ENCODE results near the gene RBM20. TPM values are rescaled to one million over a fixed set of nuclear protein-coding genes. Genes with fewer than 3 reads are reported as not detected.

Gene RBM20
- total and polyA plus RNA-seq, 2 of the 13 experiments (the other 11 are each of a cell fraction or from before 2014, with no cell fraction given) = 0.02 to 0.22 TPM

DNA sequence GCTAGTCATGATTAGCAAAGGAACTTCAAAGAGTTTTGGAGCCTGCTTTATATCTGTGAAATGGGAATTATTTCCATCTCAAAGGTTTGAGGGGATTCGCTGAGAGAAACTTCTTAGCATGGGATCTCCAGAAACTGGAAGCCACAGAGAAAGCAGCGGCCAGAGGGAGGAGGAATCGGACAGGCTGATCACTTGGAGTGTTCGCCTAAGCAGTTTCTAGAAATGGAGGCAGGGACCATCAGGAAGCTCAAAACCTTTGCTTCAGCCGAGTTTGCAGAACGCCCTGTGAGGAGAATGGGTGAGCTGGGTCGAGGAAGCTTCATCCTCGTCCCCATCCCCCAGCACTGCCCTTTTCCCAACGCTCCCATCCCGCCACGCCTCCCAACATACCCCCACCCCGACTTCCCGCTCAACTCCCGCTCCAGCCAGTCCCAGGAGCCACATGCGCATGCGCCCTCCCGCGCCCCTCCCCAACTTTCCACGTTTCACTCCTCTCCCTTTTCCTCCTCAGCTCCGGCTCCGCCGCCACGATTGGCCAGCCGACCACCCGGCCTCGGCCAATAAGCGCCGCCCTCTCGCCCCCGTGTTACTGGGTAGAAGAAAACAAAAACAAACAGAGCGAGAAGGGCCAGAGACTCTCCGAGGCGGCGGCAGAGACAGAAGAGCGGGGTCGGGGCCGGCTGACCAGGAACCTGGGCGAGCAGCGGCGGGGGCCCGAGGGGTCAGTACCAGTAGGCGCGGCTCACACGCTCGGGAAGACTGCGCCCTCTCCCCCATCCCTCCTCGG lies 227.4 kb downstream of the RBM20 start, which contains the start of gene PDCD4 (continued):
- TF ChIP-seq POLR2G (IDR thresholded peaks at IDR 0.05; ENCODE audit: low read depth, low read length) = peak; percentile 83
- TF ChIP-seq ZNF550 (CRISPR knock-in tag; IDR thresholded peaks at IDR 0.05; ENCODE audit: borderline replicate concordance) = no peak
- TF ChIP-seq RARA (CRISPR knock-in tag; IDR thresholded peaks at IDR 0.05) = no peak
- no peak for TF ChIP-seq RFX3 (CRISPR knock-in tag; IDR thresholded peaks at IDR 0.05)
- TF ChIP-seq PAF1 (CRISPR knock-in tag; IDR thresholded peaks at IDR 0.05) = no peak
- TF ChIP-seq ZNF3 (CRISPR knock-in tag; IDR thresholded peaks at IDR 0.05) = no peak
- TF ChIP-seq ZBTB33 (CRISPR knock-in tag; IDR thresholded peaks at IDR 0.05) = no peak
- TF ChIP-seq ZHX2 (IDR thresholded peaks at IDR 0.05; ENCODE audit: low read depth) = no peak
- no peak for TF ChIP-seq ZHX2 (CRISPR knock-in tag; IDR thresholded peaks at IDR 0.05; ENCODE audit: borderline replicate concordance)
- TF ChIP-seq NFKB2 (CRISPR knock-in tag; IDR thresholded peaks at IDR 0.05; ENCODE audit: borderline replicate concordance) = peak; percentile 4; the same call in 1 of the 2 replicates
- no peak for TF ChIP-seq KDM6A (CRISPR knock-in tag; IDR thresholded peaks at IDR 0.05; ENCODE audit: low read depth)
- TF ChIP-seq ARNTL (CRISPR knock-in tag; IDR thresholded peaks at IDR 0.05) = 0 out of 2 replicates have a peak, but pooled peaks have one; percentile 49
- no peak for TF ChIP-seq PPARG (CRISPR knock-in tag; conservative IDR thresholded peaks at IDR 0.05)
- TF ChIP-seq ZNF138 (CRISPR knock-in tag; IDR thresholded peaks at IDR 0.05; ENCODE audit: low read depth) = no peak
- no peak for TF ChIP-seq ZNF292 (CRISPR knock-in tag; IDR thresholded peaks at IDR 0.05; ENCODE audit: borderline replicate concordance, low read depth)
- TF ChIP-seq SNAPC4 (CRISPR knock-in tag; IDR thresholded peaks at IDR 0.05) = no peak
